T-helper 2 cell (primary cell): ENCODE data around the gene ALK.

Experiments used
- DNase-seq, 5 experiments: peaks; one replicate each; pipeline versions ENCODE4 v3.0.0 to v3.0.0-alpha.2; 2012 to 2022
- total RNA-seq, 2 donors: gene quantifications; one replicate each; lab custom pipeline; 2026; lab: John Stamatoyannopoulos, UW

ALK gene
- 0 reads per million in 2 donors for total RNA-seq

DNA sequence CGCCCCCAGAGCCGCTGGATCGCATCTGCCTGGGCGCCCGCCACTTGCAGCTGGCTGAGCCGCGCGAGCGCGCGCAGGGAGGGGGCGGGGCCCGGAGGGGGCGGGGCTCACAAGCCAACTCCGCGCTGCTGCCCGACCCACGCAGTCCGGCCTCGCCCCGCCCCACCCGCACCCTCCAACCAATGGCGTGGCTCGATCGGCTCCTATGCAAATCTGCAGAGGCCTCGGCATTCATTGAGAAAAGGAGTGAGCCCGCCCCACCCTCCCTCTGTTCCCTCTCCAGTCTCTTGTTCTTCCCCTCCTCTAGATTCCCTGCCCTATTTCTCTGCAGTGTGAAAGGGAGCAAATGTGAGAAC lies at the start of gene ALK:
Gene ALK, minus strand, starts transcription at position 27 of the 356 bp plus-strand sequence. CDS start 927 bp downstream, outside the sequence.
- peak in 4 of 5 experiments; percentile 21 to 73 (median 39) for DNase-seq

DNA sequence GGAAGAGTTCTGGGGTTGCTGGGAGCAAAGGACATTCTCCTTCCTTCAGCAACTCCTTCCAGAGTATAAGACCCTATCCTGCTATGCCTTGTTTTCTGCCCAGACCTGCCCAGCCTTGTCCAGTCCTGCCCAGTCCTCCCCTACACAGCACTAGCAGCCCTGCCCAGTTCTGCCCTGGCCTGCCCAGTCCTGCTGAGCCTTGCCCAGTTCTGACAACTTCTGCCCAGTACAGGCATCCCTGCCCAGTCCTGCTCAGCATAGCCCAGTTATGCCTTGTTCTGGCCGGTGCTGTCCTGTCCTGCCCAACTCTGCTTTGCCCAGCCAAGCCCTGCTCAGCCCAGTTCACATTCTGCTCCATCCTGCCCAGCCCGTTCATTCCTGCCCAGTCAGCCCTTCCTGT lies 44.9 kb upstream of the ALK start:
- DNase-seq, result no peak

DNA sequence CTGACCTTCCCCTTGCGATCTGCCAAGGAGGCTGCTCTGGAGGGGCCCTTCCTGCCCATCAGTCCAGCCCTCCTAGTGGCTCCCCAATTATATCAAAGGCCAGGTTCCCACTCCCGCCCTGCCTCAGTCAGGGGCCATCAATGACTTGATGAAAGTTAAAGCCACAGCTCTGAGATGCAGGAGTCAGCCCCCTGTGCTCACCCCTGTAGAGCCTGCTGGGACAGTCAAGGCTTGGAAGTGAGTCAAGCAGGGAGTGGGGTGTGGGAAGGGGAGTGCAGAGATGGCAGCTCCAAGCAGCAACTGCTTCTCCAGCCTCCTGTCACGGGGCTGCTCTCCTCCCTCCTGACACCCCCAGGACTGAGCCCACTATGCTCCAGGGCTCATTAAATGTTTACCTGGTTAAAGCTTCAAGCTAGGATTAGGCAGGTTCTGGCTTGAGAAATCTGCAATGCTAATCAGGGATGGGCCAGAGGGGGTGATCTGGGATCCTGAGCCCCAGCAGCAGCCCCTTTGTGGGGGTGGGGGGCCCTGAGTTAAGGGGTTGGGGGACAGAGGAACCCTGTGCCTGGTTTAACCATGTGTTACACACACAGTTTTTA lies 42.7 kb upstream of the ALK start:
- no peak for DNase-seq

DNA sequence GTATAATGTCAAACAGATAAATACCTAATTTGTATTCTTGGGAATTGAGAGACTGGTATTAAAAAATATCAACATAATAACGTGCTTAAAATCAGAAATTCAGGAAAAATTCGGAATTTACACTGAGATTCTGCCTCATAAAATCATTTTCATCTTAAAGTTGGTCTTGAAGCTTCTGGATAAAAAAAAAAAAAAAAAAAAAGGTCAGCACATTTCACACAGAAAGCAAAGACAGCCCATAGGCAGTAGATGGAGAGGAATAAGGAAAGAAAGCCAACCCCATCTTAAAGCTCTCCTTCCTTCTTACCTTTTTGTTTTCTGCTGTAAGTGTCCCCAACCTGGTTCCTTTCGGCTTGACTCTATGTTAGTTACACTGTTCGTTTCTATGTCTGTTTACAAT lies 41.5 kb upstream of the ALK start:
- DNase-seq, result no peak

DNA sequence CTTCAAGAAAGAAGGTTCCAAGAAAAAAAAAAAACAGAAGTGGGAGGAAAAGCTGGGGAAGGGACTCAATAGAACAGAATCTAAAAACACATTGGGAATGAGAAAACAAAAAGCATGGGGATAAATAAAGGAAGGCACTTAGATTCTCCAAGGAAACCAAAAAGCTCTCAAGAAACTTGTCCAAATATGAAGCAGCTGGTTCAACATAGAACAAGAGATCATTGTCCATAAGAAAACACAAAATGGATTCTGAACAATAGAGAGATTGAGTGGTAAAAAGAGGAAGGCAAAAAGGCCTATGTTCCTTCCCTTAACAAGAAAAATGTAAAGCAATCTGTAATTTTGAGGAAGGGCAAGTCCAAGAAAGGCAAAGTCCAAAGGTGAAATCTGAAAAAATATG lies 32.9 kb upstream of the ALK start:
- no peak for DNase-seq

DNA sequence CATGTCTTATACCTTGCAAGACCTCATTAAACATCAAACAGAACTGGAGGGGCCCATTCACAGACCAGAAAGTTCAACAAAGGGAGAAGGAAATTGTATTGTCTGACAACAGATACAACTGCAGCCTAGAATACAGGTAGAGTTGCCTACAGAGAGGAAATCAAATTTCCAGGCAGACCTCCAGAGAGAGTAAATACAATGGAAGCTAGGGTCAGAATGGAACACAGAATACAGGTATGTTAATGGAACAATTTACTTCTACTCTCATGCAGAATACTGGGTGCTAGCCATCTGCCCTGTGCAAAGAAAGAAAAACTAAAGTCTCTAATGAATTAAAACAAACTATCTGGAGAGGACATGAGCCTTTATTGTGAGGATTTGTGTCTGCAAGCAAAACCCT lies 31.6 kb upstream of the ALK start:
- DNase-seq, result no peak

DNA sequence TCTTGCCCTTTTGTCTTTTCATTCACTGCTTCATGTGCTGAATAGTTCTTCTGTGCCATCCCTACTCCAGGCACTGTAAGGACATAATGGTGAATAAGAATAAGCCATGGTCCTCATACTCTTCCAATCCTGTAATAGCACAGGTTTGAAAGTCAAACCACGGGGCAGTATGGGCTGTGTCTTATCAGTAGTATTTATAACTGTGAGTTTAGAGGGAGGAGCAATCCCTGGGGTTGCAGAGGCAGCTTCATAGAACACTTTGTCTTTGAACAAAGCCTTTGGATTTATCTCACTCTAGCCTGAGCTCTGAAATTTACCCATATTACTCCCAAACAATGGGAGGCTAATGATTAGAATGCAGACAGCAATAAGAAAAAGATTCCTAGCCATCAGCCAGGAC lies 30.2 kb upstream of the ALK start:
- no peak for DNase-seq

DNA sequence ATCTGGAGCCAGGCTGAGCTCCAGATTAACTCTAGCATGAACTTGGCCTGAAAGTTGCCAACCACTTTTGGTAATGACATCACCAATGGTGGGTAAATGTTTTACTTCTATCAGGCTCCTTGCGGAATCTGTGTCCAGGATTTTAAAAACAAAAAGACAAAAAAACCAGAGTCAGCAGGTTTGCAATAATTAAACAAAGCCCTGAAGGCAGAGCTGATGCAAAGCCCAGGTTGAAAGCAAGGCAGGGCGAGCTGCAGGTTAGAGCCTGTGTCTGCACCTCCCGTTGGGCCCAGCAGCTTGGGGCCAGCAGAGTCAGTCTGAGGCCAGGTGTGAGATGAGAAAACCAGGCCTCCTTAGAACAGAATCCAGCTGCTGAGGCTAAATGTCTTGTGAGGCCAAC lies 29.1 kb upstream of the ALK start:
- no peak for DNase-seq

DNA sequence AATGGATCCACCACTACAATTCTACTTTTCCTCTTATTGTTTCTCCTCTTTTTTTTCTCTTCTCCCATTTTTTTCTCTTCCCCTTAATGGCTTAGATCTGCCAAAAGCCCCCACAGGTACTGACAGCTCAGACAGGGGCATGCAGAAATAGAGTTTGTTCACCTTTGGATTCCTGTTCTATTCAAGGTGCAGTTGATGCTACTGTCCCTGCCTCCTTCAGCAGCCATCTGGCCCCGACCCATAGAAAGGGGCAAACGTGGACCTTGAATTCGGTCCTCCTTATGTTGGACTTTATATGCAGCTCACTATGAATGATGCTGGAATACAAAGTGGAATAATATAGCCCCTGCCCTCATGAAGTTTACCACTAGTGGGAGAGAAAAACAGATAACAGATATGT lies 27.7 kb upstream of the ALK start:
- DNase-seq, result no peak

DNA sequence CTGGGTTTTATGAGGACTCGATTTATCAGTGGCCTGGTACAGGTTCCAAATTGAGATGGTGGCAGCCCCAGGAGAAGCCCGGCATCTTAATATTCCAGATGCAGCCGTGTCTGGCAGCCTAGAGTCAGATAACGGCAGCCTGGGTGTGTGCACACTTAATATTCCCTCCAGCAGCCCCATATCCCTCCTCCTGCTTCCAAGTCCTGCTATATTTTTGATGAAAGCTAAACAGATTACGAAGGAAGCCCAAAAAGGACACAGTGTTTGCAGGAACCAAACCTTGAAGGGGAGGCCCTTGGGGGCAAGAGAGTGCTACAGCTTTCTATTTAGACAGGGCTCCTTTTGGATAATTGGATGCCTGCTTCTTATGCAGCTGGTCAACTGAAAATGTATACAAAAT lies 25.1 kb upstream of the ALK start:
- no peak for DNase-seq

DNA sequence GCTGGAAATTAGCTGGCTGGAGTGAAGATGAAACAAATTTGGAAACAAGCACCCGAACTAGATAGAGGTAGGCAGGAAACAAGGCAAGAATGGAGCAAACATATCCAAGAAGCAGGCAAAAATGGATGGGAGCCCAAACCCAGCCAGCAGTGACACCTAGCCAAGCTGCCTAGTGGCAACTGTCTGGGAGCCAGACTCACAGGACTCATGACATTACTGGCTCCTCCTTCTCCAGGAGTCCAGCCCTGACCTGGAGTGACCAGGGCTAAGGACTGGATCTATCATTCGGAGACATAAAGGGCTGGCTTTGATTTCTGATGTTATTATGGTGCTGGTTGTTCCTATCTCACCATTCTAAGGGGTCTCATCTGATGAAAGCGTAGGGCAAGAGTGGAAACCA lies 21.3 kb upstream of the ALK start:
- DNase-seq, result no peak

DNA sequence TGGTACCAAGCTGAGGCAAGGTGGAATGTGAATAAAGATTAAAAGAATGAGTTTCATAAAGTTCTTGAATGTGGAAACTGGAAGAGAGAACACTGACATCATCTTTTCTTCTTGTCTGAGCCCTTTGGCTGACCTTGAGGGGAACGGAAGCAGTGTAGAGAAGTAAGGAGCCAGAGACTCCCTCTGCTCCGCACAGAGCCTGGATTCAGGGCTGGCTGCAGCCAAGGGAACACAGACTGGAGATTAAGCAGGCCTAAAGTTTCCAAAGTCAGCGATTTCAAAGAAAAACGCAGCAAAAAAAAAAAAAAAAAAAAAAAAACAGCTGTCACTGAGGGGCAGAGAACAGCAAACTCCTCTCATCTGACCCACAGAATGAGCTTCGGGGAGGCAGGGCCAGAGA lies 19.3 kb upstream of the ALK start:
- DNase-seq, result no peak

DNA sequence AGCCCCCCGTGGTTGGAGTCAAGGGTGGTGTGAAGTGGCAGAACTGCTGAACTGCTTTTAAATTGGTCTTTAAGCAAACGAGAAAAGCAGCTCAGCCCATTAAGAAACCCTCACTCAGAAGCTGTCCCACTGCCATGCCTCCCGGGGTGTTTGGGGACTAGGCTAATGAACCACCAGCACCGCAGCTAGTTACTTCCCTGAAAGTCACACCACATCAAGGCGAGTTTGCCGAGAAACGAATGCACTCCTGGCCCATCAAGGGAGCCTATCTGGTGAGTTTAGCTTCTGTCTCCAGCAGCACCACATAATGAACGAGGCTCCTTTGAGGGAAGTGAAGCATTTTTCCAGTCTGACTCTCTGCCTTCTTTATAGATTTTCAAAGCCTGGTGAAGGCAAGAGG lies 14.6 kb upstream of the ALK start:
- DNase-seq, result no peak

DNA sequence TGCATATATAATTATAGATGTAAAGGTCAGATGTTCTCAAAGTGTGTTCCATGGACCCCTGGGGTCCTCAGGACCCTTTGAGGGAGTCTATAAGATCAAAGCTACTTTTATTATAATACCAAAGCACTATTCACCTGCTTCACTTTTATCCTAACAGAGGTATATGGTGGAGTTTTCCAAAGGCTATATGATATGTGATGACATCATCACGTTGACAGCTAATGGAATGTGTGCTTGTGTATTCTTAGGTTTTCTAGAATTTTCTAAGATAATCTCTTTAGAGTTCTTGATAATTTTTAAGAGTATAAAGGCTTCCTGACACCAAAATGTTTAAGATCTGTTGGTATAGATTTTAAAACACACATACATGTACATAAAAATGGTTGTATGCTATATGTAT lies 10.4 kb upstream of the ALK start:
- DNase-seq, result no peak

DNA sequence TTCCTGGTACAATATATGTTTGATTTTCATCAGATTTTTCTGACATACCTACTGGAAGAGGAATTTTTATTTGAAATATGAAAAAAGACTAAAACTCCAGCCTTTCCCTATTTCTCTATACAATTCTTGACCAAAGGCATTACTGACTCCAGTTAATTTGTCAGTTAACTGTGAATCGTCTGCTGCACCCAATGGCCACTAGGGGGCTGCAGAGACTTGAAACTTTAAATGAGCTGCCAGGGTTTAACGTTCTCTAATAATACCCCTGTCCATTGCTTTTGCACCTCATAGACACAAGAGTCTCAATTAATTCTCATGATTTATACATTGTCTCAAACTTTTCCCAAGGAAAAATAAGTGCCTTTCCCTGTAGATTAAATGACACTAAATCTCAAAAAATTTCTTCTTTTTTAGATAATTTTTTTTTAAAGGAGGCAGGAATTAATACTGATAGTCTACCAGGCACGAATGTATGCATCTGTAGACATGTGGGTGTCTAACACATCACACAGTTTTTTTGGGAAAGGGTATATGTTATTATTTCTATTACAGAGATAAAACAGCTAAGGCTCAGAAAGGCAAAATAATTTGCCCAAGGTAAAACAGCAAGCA lies 1.8 kb upstream of the ALK start:
- peak in 3 of 5 experiments; percentile 16 to 39 (median 21) for DNase-seq

DNA sequence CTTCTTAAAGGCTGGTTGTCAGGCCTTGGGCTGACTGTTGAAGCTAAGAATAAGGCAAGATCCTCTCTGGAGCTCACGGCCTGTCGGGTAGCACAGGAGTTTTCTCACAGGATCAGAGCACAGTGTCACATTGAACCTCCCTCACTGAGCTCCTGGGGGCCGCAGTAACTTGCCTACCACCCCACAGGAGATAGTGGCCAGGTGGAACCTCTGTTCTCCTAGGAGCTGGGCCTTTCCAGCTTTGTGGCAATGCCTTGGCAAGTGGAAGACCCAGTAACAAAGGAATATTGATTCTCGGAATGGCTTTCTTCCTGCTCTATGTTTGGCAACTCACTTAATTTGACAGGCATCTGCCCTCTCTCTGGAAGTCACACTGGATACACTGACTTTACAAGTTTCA lies 1.2 kb upstream of the ALK start:
- no peak for DNase-seq

DNA sequence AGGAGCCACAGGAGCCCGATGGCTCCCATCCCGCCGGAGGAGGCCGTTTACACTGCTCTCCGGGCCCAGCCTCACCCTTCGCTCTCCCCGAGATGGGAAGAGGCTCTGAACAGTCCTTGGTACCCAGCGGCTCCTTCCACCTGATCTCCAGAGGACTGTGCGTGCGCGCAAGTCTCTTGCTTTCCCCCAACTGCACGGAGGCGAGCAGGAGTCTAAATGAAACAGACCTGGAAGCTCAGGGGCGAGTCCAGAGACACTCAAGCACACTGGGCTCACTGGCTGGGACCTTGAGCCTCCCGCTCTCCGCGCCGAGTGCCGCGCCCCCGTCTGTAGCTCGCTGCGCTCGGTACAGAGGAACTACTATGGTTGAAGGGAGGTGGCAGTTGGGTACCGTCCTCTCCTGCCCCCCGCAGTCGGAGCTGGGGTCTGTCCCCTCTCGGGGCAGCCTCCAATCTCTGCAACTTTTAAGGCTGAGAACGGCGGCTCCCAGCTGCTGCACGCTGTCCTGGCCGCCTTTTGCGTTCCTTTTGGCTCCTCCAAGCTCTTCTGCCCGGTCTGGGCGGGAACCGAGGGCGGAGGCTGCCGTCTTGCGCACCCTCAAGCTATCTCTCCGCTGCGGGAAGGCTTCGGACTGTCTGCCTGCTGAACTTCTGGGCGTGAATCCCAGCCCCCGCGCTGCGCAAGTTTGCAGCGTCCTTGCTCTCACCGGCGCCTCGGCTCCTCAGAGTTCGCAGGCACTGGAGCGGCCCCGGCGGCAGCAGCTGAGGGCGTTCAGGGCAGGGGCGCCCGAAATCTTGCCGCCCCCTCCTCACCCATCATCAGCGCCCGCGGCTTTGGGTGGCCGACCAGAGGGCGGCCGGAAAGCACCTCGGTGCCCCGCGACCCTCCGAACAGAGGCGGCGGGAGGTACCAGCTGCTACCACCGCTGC lies 491 bp downstream of the ALK start:
- peak in 1 of 5 experiments; percentile 5 for DNase-seq

DNA sequence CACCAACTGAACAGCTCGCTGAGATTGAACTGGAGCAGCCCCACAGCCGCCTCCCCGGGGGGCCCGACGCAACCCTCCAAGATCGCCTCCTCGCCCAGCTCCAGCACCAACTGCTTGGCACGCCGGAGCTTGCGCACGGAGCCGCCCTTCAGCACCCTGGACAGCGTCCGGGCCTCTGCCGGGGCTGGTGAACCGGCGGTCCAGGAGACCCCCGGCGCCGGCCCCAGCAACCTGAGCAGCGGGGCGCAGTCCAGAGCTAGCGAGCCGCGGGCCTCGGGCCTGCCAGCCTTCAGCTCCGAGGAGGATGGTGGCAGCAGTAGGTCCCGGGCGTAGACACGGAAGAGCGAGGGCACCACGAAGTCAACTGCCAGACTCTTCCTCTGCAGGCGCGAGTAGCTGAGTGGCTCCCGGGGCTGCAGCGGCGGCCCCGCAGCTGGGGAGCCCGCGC lies 1.2 kb downstream of the ALK start:
- DNase-seq, result peak in 4 of 5 experiments; percentile 8 to 51 (median 14)

DNA sequence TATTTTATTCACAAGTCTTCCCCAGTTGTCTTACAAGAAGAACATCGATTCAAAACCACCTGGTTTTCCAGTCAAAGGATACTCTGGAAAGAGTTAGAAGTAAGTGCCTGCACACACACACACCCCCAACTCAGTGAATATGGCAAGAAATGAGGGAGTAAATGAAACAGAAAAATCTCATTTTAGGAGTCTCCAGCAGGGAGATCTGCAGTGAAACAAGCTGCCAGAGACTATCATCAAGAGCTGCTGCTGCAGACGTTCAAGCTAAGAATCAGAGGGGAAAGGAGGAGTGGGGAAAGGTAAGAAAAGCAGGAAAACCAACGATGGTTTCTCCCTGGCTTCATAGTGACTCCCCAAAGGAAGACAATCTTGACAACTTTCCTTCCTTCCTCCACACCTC lies 2.4 kb downstream of the ALK start:
- no peak for DNase-seq

DNA sequence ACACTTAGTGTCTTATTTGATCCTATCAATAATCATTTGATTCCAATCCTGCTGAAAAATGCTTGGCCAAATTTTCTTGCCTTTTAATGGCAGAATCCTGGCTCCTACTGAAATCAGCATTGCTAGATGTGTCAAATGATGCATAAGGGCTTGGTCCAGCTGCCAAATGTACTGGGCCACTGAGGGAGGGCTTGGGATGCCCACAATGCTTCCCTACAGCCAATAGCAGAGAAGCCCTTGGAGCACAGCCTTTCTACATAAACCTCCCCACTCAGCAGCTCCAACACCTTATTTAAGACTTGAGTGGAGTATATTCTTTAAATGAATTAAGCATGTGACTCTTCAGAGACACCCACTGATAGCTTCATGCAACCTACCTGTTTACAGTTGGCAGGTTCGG lies 3.6 kb downstream of the ALK start:
- DNase-seq, result no peak

DNA sequence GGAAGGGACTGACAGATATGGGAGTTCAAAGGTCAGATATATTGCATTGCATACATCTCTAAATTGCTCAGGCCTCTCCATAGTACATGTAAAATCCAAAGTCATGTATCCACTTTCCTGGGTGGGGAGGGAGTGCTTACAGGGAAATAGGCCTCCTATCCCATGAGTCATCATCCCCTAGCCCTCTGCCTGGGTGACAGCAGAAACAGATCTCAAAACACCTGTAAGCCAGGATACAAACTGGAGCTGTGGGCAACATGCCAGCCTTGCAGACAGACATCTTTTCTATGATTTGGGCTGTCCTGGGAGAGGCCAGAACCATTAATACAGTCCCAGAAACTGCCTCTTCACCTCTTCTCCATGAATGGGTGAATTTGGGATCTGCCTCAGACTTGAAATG lies 4.8 kb downstream of the ALK start:
- DNase-seq, result no peak

DNA sequence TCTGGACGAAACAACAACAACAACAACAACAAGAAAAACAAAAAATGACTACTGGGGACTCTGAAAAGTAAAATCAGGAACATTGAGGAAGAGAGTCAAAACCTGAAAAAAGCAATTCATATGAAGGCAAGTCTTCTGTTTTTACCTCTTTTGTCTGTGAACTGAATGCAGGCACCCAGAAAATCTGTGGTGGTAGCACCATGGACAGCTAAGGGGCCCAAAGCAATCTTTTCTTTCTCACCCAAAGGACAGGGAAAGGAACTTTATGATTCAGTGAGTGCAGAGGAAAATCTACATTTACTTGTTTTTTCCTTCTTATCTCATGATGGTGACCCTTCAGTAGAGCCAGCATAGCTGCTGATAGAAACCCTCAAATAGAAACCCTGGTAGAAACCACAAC lies 10.4 kb downstream of the ALK start:
- DNase-seq, result no peak

DNA sequence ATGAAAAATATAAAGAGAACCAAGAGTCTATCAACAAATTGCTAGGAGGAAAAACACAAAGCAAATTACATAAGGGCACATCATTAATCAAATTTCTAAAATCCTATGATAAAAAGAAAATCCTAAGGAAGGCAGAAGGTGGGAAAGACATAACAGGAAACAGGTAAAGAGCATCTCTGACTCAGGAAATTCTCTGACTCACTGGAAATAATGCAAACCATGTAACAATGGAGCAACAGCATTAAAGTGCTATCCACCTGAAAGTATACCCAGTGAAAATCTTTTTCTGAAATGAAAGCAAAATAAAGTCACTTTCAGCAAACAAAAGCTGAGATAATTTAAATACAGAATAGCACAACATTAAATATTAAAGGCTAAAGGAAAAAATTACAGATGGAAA lies 10.9 kb downstream of the ALK start:
- no peak for DNase-seq

DNA sequence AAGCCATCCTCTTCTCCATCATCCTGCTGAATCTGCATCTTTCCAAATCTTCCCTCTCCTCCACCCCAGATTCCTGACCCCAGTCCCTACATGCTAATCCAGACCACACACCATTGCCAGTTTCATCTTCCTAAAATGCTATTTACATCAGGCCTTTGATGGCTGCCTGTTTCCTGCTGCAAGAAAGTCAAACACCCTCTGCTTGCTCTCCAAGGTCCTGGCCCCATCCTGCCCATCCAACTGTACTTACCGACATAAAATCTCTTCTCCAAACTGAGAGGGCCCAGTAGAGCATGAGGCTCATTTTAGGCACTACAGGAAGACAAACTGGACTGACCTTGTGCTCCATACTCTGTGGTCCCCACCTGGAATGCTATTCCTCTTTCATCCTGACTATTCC lies 19.0 kb downstream of the ALK start:
- no peak for DNase-seq
